GM21529 (cell line): ENCODE data around the gene ARSG.
"Not testable (repeated sequence)": the region's sequence is repeated elsewhere in the genome, so short reads cannot be mapped to it uniquely, and the experiment has no call there.

Source experiments
- ATAC-seq: cut with Tn5 transposase; IDR thresholded peaks from one replicate; pipeline ENCODE4 v1.9.1; 2021; ENCODE audit not compliant: unreplicated experiment

ARSG gene

GRCh38 chr17:68326681-68327080 lies 35.4 kb downstream of the ARSG start:
- ATAC-seq: no peak

GRCh38 chr17:68327823-68328557 lies 36.7 kb downstream of the ARSG start:
- ATAC-seq: no peak

DNA sequence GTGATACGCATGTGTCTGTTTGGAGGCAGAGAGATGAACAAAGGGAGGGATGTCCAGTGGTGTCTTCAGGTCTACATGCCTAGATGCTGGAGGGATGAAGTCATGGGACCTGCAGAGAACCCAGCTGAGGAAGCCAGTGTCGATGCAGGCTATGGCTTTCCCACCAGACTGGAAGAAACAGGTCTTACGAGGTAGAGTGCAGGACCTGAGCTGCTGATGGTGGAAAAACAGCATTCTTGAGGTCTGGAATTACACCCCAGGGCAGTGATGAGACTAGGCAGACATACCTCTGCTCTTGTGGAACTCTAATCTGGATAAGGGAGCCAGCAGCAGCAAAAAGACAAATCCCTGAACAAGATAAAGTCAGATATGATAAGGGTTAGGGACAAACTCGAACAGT lies 37.4 kb downstream of the ARSG start:
- no peak for ATAC-seq

- no peak for ATAC-seq
Observed at GRCh38 chr17:68329331-68329730, 38.0 kb downstream of the ARSG start.

GRCh38 chr17:68331932-68332331 lies 40.6 kb downstream of the ARSG start:
- ATAC-seq: not testable (repeated sequence)

- ATAC-seq: no peak
Observed at GRCh38 chr17:68334393-68334792, 43.1 kb downstream of the ARSG start.

DNA sequence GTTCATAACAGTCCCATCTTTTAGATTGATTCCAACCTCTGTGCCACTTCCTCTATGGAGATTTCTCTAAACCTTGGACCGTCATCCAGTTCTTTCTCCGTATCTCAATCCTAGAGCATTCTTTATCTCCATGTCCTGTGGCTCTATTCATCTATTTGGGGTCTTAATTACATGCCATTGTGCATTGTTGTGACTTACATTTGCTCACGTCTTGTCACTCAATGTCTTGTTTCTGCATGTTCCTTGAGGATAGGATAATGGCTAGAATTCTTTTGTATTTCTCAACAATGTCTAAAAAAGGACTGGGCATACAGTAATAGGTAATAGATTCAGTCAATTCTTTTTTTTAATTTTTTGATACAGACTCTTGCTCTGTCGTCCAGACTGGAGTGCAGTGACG lies 50.2 kb downstream of the ARSG start:
- ATAC-seq: no peak

GRCh38 chr17:68343976-68344375 lies 52.7 kb downstream of the ARSG start:
- ATAC-seq: no peak

DNA sequence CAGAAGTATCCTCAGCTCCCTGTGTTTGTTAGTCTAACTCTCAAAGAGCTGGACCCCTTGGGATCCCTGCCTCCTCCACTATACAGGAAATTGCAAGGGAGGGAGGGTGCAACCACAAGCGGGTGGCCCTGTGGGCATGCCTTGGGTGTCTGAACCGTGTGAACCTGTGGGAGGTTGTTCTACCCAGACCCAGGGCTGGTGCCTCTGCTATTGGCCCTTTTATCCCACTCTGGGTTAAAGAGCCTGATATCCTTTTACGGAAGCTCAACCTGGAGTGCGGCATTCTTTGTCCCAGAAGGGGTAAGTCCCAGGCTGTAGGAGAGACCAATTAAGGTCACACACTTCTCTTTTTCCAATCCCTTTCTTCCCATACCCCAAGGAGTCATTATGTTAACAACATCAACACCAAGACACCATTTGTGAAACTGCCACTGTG lies 53.4 kb downstream of the ARSG start:
- ATAC-seq: no peak

GRCh38 chr17:68346448-68346847 lies 55.2 kb downstream of the ARSG start:
- ATAC-seq: peak; percentile 66

- no peak for ATAC-seq
Observed at GRCh38 chr17:68347380-68347779, 56.1 kb downstream of the ARSG start.

GRCh38 chr17:68349157-68349556 lies 57.9 kb downstream of the ARSG start:
- peak; percentile 54 for ATAC-seq

- ATAC-seq: no peak
Observed at GRCh38 chr17:68351395-68351794, 60.1 kb downstream of the ARSG start.

GRCh38 chr17:68352041-68352440 lies 60.7 kb downstream of the ARSG start:
- no peak for ATAC-seq

GRCh38 chr17:68352671-68353070 lies 61.4 kb downstream of the ARSG start:
- ATAC-seq: not testable (repeated sequence)

DNA sequence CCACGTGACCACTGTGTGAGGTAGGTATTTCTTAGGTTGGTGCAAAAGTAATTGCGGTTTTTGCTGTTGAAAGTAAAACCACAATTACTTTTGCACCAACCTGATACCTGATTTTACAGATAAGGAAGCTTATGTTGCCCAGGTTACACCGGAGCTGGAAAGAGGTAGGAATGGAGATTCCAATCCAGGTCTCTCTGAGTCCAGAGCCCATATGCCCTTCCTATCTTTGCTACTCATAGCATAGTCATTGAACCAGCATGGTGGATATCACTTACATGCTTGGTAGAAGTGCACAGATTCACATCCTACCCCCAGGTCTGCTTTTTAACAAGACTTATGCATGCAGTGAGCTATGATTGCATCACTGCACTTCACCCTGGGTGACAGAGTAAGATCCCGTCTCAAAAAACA lies 61.8 kb downstream of the ARSG start:
- no peak for ATAC-seq

DNA sequence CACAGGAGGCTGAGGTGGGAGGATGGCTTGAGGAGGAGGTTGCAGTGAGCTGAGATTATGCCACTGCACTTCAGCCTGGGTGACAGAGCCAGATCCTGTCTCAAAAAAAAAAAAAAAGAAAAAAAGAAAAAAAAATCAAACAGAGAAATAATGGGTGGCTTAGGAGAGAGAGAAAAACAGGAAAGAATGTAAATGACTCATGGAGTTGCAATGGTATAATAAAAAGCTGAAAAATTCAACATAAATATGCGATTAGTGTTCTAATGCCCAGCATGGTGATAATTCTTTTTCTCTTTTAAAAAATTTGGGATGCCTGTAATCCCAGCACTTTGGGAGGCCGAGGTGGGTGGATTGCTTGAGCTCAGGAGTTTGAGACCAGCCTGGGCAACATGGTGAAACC lies 63.0 kb downstream of the ARSG start:
- ATAC-seq: not testable (repeated sequence)

DNA sequence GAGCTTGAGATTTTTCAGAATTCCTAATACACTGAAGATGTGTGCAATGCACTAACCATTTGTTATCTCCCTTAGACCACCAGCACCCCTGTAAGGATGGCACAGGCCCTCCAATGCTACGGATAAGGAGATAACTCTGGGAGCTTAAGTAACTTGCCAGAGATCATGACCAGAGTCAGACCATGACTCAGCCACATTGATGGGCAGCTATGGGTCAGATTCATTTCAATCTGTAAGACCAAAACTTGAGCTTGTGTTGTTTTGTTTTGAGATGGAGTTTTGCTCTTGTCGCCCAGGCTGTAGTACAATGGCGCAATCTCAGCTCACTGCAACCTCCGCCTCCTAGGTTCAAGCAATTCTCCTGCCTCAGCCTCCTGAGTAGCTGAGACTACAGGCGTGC lies 63.8 kb downstream of the ARSG start:
- ATAC-seq: not testable (repeated sequence)

DNA sequence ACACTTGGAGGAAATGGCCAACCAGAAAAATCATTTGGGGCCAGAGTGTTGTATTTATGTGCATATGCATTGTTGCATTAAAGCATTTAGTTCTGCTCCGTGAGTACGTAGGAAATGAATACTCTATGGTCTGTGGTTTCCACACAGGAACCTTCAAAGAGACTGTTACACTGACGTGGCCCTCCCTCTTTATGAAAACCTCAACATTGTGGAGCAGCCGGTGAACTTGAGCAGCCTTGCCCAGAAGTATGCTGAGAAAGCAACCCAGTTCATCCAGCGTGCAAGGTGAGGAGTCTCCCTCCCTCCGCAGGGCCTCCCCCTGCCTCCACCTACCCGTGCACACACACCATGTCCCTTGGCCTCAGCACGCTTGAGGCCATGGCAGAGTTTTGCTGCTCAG lies 65.2 kb downstream of the ARSG start:
- ATAC-seq: peak; percentile 75

DNA sequence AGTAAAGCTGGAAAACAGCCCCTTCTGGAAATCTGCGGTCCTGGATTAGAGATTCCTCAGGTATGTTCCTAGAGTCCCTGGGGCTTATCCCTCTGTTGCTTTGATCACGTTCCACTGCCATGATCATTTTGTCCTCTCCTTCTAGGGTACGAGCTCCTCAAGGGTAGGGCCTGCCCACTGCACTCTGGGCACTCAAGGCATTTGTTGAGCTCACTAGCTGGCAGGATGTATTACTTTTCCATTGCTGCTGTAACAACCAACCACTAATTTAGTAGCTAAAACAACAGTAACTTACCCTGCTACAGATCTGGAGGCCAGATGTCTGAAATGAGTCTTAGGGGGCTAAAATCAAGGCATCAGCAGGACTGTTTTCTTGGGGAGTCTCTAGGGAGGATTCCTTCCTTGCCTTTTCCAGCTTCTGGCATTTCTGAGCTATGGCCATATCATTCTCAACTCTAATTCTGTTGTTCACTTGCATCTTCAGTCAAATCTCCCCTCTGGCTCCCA lies 65.7 kb downstream of the ARSG start:
- no peak for ATAC-seq

DNA sequence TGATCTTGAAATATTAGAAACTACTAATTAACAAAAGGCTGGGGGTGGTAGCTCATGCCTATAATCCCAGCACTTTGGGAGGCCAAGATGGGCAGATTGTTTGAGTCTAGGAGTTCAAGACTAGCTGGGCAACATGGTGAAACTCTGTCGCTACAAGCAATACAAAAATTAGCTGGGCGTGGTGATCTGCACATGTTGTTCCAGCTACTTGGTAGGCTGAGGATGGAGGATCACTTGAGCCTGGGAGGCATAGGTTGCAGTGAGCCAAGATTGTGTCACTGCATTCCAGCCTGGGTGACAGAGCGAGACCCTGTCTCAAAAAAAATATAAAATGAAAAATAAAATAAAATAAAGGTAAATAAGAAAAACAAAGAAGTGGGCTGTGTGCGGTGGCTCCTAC lies 66.6 kb downstream of the ARSG start:
- no peak for ATAC-seq

- ATAC-seq: no peak
Observed at GRCh38 chr17:68359791-68360535, 68.7 kb downstream of the ARSG start.
